ENCODE data around the gene MYO9B.
"Not testable (repeated sequence)": the region's sequence is repeated elsewhere in the genome, so short reads cannot be mapped to it uniquely, and the experiment has no call there.

MYO9B gene

GRCh38 chr19:17078920-17079709 lies 3.5 kb downstream of the MYO9B start:
- peaks cover 10% of the 10 kb centered on the region for H3K4me1 ChIP-seq (ENCODE audit: control insufficient read depth, insufficient read depth, low read length)
- H3K9me3 ChIP-seq (ENCODE audit: control insufficient read depth, insufficient read depth, low read length) = no peaks in the 10 kb centered on the region

GRCh38 chr19:17079710-17080439 lies 4.3 kb downstream of the MYO9B start:
- no peak overlapping the region for H3K9ac ChIP-seq (ENCODE audit: low read depth, low read length)

More at GRCh38 chr19:17078920-17079709, 3.5 kb downstream of the MYO9B start:
- Histone ChIP-seq H3K36me3 (ENCODE audit: control insufficient read depth, insufficient read depth, low read length) (no peaks in the 10 kb centered on the region), H3K9ac (ENCODE audit: low read depth, low read length) (no peak overlapping the region), H3K27me3 (ENCODE audit: control insufficient read depth, insufficient read depth, low read length) (no peaks in the 10 kb centered on the region), H3K4me3 (ENCODE audit: low read depth, low read length) (no peak overlapping the region)

GRCh38 chr19:17080440-17080801 lies 4.8 kb downstream of the MYO9B start:
- no peaks in the 10 kb centered on the region for H3K27me3 ChIP-seq (ENCODE audit: control insufficient read depth, insufficient read depth, low read length)

More at GRCh38 chr19:17079710-17080439, 4.3 kb downstream of the MYO9B start:
- Histone ChIP-seq H3K27me3 (ENCODE audit: control insufficient read depth, insufficient read depth, low read length) (no peaks in the 10 kb centered on the region), H3K4me3 (ENCODE audit: low read depth, low read length) (no peak overlapping the region), H3K4me1 (ENCODE audit: control insufficient read depth, insufficient read depth, low read length) (peaks cover 10% of the 10 kb centered on the region), H3K9me3 (ENCODE audit: control insufficient read depth, insufficient read depth, low read length) (no peaks in the 10 kb centered on the region), H3K36me3 (ENCODE audit: control insufficient read depth, insufficient read depth, low read length) (no peaks in the 10 kb centered on the region)

GRCh38 chr19:17081672-17082630 lies 6.4 kb downstream of the MYO9B start:
- Histone ChIP-seq H3K36me3 (ENCODE audit: control insufficient read depth, insufficient read depth, low read length) (no peaks in the 10 kb centered on the region), H3K4me3 (ENCODE audit: low read depth, low read length) (no peak overlapping the region), H3K4me1 (ENCODE audit: control insufficient read depth, insufficient read depth, low read length) (peaks cover 8% of the 10 kb centered on the region), H3K9me3 (ENCODE audit: control insufficient read depth, insufficient read depth, low read length) (no peaks in the 10 kb centered on the region), H3K27me3 (ENCODE audit: control insufficient read depth, insufficient read depth, low read length) (no peaks in the 10 kb centered on the region), H3K9ac (ENCODE audit: low read depth, low read length) (no peak overlapping the region)

More at GRCh38 chr19:17080440-17080801, 4.8 kb downstream of the MYO9B start:
- H3K9ac ChIP-seq (ENCODE audit: low read depth, low read length) = no peak overlapping the region
- H3K9me3 ChIP-seq (ENCODE audit: control insufficient read depth, insufficient read depth, low read length) = no peaks in the 10 kb centered on the region
- no peak overlapping the region for H3K4me3 ChIP-seq (ENCODE audit: low read depth, low read length)
- no peaks in the 10 kb centered on the region for H3K36me3 ChIP-seq (ENCODE audit: control insufficient read depth, insufficient read depth, low read length)
- H3K4me1 ChIP-seq (ENCODE audit: control insufficient read depth, insufficient read depth, low read length) = peaks cover 10% of the 10 kb centered on the region

GRCh38 chr19:17086120-17086519 lies 10.5 kb downstream of the MYO9B start:
- Histone ChIP-seq H3K27me3 (ENCODE audit: control insufficient read depth, insufficient read depth, low read length) (no peaks in the 10 kb centered on the region), H3K4me1 (ENCODE audit: control insufficient read depth, insufficient read depth, low read length) (no peaks in the 10 kb centered on the region), H3K9ac (ENCODE audit: low read depth, low read length) (no peak overlapping the region), H3K9me3 (ENCODE audit: control insufficient read depth, insufficient read depth, low read length) (no peaks in the 10 kb centered on the region), H3K36me3 (ENCODE audit: control insufficient read depth, insufficient read depth, low read length) (no peaks in the 10 kb centered on the region), H3K4me3 (ENCODE audit: low read depth, low read length) (no peak overlapping the region)

GRCh38 chr19:17086834-17087233 lies 11.3 kb downstream of the MYO9B start:
- peaks cover 2% of the 10 kb centered on the region for H3K4me1 ChIP-seq (ENCODE audit: control insufficient read depth, insufficient read depth, low read length)

GRCh38 chr19:17088552-17088951 lies 13.0 kb downstream of the MYO9B start:
- H3K9me3 ChIP-seq (ENCODE audit: control insufficient read depth, insufficient read depth, low read length) = no peaks in the 10 kb centered on the region
- H3K4me3 ChIP-seq (ENCODE audit: low read depth, low read length) = no peak overlapping the region
- H3K36me3 ChIP-seq (ENCODE audit: control insufficient read depth, insufficient read depth, low read length) = no peaks in the 10 kb centered on the region
- no peak overlapping the region for H3K9ac ChIP-seq (ENCODE audit: low read depth, low read length)
- H3K4me1 ChIP-seq (ENCODE audit: control insufficient read depth, insufficient read depth, low read length) = peaks cover 5% of the 10 kb centered on the region
- no peaks in the 10 kb centered on the region for H3K27me3 ChIP-seq (ENCODE audit: control insufficient read depth, insufficient read depth, low read length)

More at GRCh38 chr19:17086834-17087233, 11.3 kb downstream of the MYO9B start:
- no peaks in the 10 kb centered on the region for H3K36me3 ChIP-seq (ENCODE audit: control insufficient read depth, insufficient read depth, low read length)
- no peak overlapping the region for H3K9ac ChIP-seq (ENCODE audit: low read depth, low read length)
- H3K9me3 ChIP-seq (ENCODE audit: control insufficient read depth, insufficient read depth, low read length) = no peaks in the 10 kb centered on the region
- H3K4me3 ChIP-seq (ENCODE audit: low read depth, low read length) = no peak overlapping the region
- no peaks in the 10 kb centered on the region for H3K27me3 ChIP-seq (ENCODE audit: control insufficient read depth, insufficient read depth, low read length)

- Histone ChIP-seq H3K4me3 (ENCODE audit: low read depth, low read length) (no peak overlapping the region), H3K27me3 (ENCODE audit: control insufficient read depth, insufficient read depth, low read length) (no peaks in the 10 kb centered on the region), H3K36me3 (ENCODE audit: control insufficient read depth, insufficient read depth, low read length) (no peaks in the 10 kb centered on the region), H3K9me3 (ENCODE audit: control insufficient read depth, insufficient read depth, low read length) (no peaks in the 10 kb centered on the region), H3K4me1 (ENCODE audit: control insufficient read depth, insufficient read depth, low read length) (peaks cover 5% of the 10 kb centered on the region), H3K9ac (ENCODE audit: low read depth, low read length) (no peak overlapping the region)
Measured at GRCh38 chr19:17090583-17090982, 15.0 kb downstream of the MYO9B start.

- no peak overlapping the region for H3K4me3 ChIP-seq (ENCODE audit: low read depth, low read length)
- H3K9ac ChIP-seq (ENCODE audit: low read depth, low read length) = no peak overlapping the region
- peaks cover 5% of the 10 kb centered on the region for H3K4me1 ChIP-seq (ENCODE audit: control insufficient read depth, insufficient read depth, low read length)
- H3K36me3 ChIP-seq (ENCODE audit: control insufficient read depth, insufficient read depth, low read length) = no peaks in the 10 kb centered on the region
- H3K27me3 ChIP-seq (ENCODE audit: control insufficient read depth, insufficient read depth, low read length) = no peaks in the 10 kb centered on the region
- no peaks in the 10 kb centered on the region for H3K9me3 ChIP-seq (ENCODE audit: control insufficient read depth, insufficient read depth, low read length)
Measured at GRCh38 chr19:17091758-17092333, 16.3 kb downstream of the MYO9B start.

- Histone ChIP-seq H3K9ac (ENCODE audit: low read depth, low read length) (no peak overlapping the region), H3K27me3 (ENCODE audit: control insufficient read depth, insufficient read depth, low read length) (no peaks in the 10 kb centered on the region), H3K4me3 (ENCODE audit: low read depth, low read length) (no peak overlapping the region), H3K9me3 (ENCODE audit: control insufficient read depth, insufficient read depth, low read length) (no peaks in the 10 kb centered on the region), H3K36me3 (ENCODE audit: control insufficient read depth, insufficient read depth, low read length) (no peaks in the 10 kb centered on the region), H3K4me1 (ENCODE audit: control insufficient read depth, insufficient read depth, low read length) (peaks cover 8% of the 10 kb centered on the region)
Measured at GRCh38 chr19:17092696-17093095, 17.1 kb downstream of the MYO9B start.

- not testable (repeated sequence) for H3K4me3 ChIP-seq (ENCODE audit: low read depth, low read length); H3K9ac ChIP-seq (ENCODE audit: low read depth, low read length); H3K9me3 ChIP-seq (ENCODE audit: control insufficient read depth, insufficient read depth, low read length); H3K36me3 ChIP-seq (ENCODE audit: control insufficient read depth, insufficient read depth, low read length); H3K4me1 ChIP-seq (ENCODE audit: control insufficient read depth, insufficient read depth, low read length); H3K27me3 ChIP-seq (ENCODE audit: control insufficient read depth, insufficient read depth, low read length)
Measured at GRCh38 chr19:17094694-17095093, 19.1 kb downstream of the MYO9B start.
